Lower lobe of right lung (tissue), 2 donors: ENCODE measurements around the gene SMAD4. TPM values are rescaled to one million over a fixed set of nuclear protein-coding genes. Genes with fewer than 3 reads are reported as not detected.

Experiments
- ATAC-seq, 2 donors: fragments of 200-7000 bp; cut with Tn5 transposase; one replicate each; pipeline ENCODE4 v1.9.1; 2020 to 2022; ENCODE audit warnings: mild to moderate bottlenecking in 2 of 2, moderate library complexity in 2 of 2
- DNase-seq: peaks from one replicate; pipeline ENCODE4 v3.0.0-alpha.2; 2020
- H3K27ac ChIP-seq: fragments of 200-600 bp; one replicate; pipeline ENCODE4 v1.8.0; 2022
- H3K27me3 ChIP-seq: fragments of 200-600 bp; one replicate; pipeline ENCODE4 v1.8.0; 2022; ENCODE audit warnings: low read depth
- H3K36me3 ChIP-seq: fragments of 200-600 bp; one replicate; pipeline ENCODE4 v1.8.0; 2022; ENCODE audit warnings: mild to moderate bottlenecking
- H3K4me1 ChIP-seq: fragments of 200-600 bp; one replicate; pipeline ENCODE4 v1.8.0; 2022
- H3K4me3 ChIP-seq: fragments of 200-600 bp; one replicate; pipeline ENCODE4 v1.8.0; 2022; ENCODE audit warnings: mild to moderate bottlenecking
- H3K9me3 ChIP-seq: fragments of 200-600 bp; one replicate; pipeline ENCODE4 v1.8.0; 2022
- CTCF ChIP-seq: fragments of 200-600 bp; IDR thresholded peaks from one replicate; pipeline ENCODE4 v1.8.0; 2022; ENCODE audit warnings: antibody characterized with exemption, mild to moderate bottlenecking
- intact Hi-C: fragments of 100-400 bp; cut with DNase I; formaldehyde crosslinking; loops from one replicate; pipeline ENCODE4 v1.11.0; 2022
- total RNA-seq: library from RNA; stranded (reverse); fragmentation: NEBNext Ultra II Directional; extraction: Animal tissue kit (Norgen Biotek cat#: 25700); gene quantifications from one replicate; pipeline ENCODE4 v1.2.1, GENCODE V29; 2021
- donor health status: DM: no; HTN: yes; CAD: no; lungs with severe emphysema.

Gene SMAD4
- total RNA-seq, 1 donor from 2014 or later = 97.8 TPM

- H3K27ac ChIP-seq = no peak overlapping the region
- DNase-seq (no peak), ATAC-seq (no peak)
- no peaks in the 10 kb centered on the region for H3K9me3 ChIP-seq
- no peaks in the 10 kb centered on the region for H3K36me3 ChIP-seq
- no peaks in the 10 kb centered on the region for H3K27me3 ChIP-seq
- TF ChIP-seq CTCF = no peak
- H3K4me3 ChIP-seq = no peak overlapping the region
- no peaks in the 10 kb centered on the region for H3K4me1 ChIP-seq
- intact Hi-C loops = no loop called here
Measured at GRCh38 chr18:51123936-51124486, 94.0 kb downstream of the SMAD4 start.

GRCh38 chr18:51125976-51126375 lies 96.0 kb downstream of the SMAD4 start:
- intact Hi-C loops = no loop called here
- no peaks in the 10 kb centered on the region for H3K36me3 ChIP-seq

GRCh38 chr18:51127664-51128063 lies 97.7 kb downstream of the SMAD4 start:
- DNase-seq = no peak
- no peaks in the 10 kb centered on the region for H3K27me3 ChIP-seq
- H3K27ac ChIP-seq = no peak overlapping the region
- no peak overlapping the region for H3K4me3 ChIP-seq
- ATAC-seq = no peak
- H3K9me3 ChIP-seq = no peaks in the 10 kb centered on the region
- H3K4me1 ChIP-seq = no peaks in the 10 kb centered on the region
- intact Hi-C loops = no loop called here
- TF ChIP-seq CTCF = no peak
- no peaks in the 10 kb centered on the region for H3K36me3 ChIP-seq

More at GRCh38 chr18:51125976-51126375, 96.0 kb downstream of the SMAD4 start:
- ATAC-seq (no peak), DNase-seq (no peak)
- no peak for TF ChIP-seq CTCF
- H3K4me3 ChIP-seq = no peak overlapping the region
- H3K4me1 ChIP-seq = no peaks in the 10 kb centered on the region
- no peaks in the 10 kb centered on the region for H3K27me3 ChIP-seq
- H3K27ac ChIP-seq = no peak overlapping the region
- H3K9me3 ChIP-seq = no peaks in the 10 kb centered on the region

GRCh38 chr18:51128533-51128932 lies 98.5 kb downstream of the SMAD4 start:
- no peak for TF ChIP-seq CTCF
- H3K4me3 ChIP-seq = no peak overlapping the region
- intact Hi-C loops = no loop called here
- no peaks in the 10 kb centered on the region for H3K36me3 ChIP-seq
- no peaks in the 10 kb centered on the region for H3K27me3 ChIP-seq
- no peak for DNase-seq
- no peak overlapping the region for H3K27ac ChIP-seq
- ATAC-seq = no peak
- H3K4me1 ChIP-seq = no peaks in the 10 kb centered on the region
- H3K9me3 ChIP-seq = no peaks in the 10 kb centered on the region

- Histone ChIP-seq H3K9me3 (no peaks in the 10 kb centered on the region), H3K4me3 (no peak overlapping the region), H3K4me1 (no peaks in the 10 kb centered on the region), H3K27me3 (no peaks in the 10 kb centered on the region), H3K36me3 (no peaks in the 10 kb centered on the region), H3K27ac (no peak overlapping the region)
- no peak for DNase-seq
- intact Hi-C loops = no loop called here
- ATAC-seq = no peak
- no peak for TF ChIP-seq CTCF
Measured at GRCh38 chr18:51132256-51132935, 102.4 kb downstream of the SMAD4 start.
